HEK293 (cell line): ENCODE results near the gene TNFRSF11A.

Experiments
- KLF16 ChIP-seq: fragments of 450-650 bp; formaldehyde crosslinking; IDR thresholded peaks from 2 replicates; pipeline ENCODE4 v1.5.1; 2017; ENCODE audit warnings: missing biosample characterization, missing genetic modification characterization
- REPIN1 ChIP-seq: fragments of 450-650 bp; formaldehyde crosslinking; IDR thresholded peaks from 2 replicates; pipeline ENCODE4 v1.5.1; 2017; ENCODE audit warnings: missing biosample characterization, missing genetic modification characterization, low read depth
- SETDB1 ChIP-seq: IDR thresholded peaks from one replicate; pipeline ENCODE4 v1.6.1; 2017; ENCODE audit warnings: mild to moderate bottlenecking, low read length, moderate library complexity, mixed read lengths; ENCODE audit not compliant: insufficient read length
- TCF7L2 ChIP-seq: IDR thresholded peaks from 2 replicates; pipeline ENCODE4 v1.6.1; 2011; ENCODE audit warnings: low read depth, mild to moderate bottlenecking, inconsistent platforms, low read length, moderate library complexity, borderline replicate concordance
- TRIM28 ChIP-seq: IDR thresholded peaks from 2 replicates; pipeline ENCODE4 v1.6.1; 2011; ENCODE audit warnings: low read length, control low read depth, borderline replicate concordance
- ZNF239 ChIP-seq: fragments of 450-650 bp; formaldehyde crosslinking; IDR thresholded peaks from 2 replicates; pipeline ENCODE4 v1.5.1; 2016; ENCODE audit warnings: missing biosample characterization, missing genetic modification characterization
- ZNF37A ChIP-seq: fragments of 450-650 bp; IDR thresholded peaks from 2 replicates; pipeline ENCODE4 v1.5.1; 2018; ENCODE audit warnings: missing biosample characterization, missing genetic modification characterization
- ZNF629 ChIP-seq: fragments of 450-650 bp; formaldehyde crosslinking; IDR thresholded peaks from 2 replicates; pipeline ENCODE4 v1.5.1; 2017; ENCODE audit warnings: missing biosample characterization, missing genetic modification characterization
- ZNF785 ChIP-seq: fragments of 450-650 bp; formaldehyde crosslinking; IDR thresholded peaks from 2 replicates; pipeline ENCODE4 v1.5.1; 2016; ENCODE audit warnings: missing biosample characterization, missing genetic modification characterization
- TF ChIP-seq, protein P1 (sequence below): fragments of 450-650 bp; formaldehyde crosslinking; IDR thresholded peaks from 2 replicates; pipeline ENCODE4 v1.5.1; 2016; ENCODE audit warnings: missing biosample characterization, missing genetic modification characterization
- TF ChIP-seq, protein P2 (sequence below): fragments of 450-650 bp; formaldehyde crosslinking; IDR thresholded peaks from 2 replicates; pipeline ENCODE4 v1.5.0; 2017; ENCODE audit warnings: missing biosample characterization, missing genetic modification characterization, borderline replicate concordance
- TF ChIP-seq, protein P3 (sequence below): IDR thresholded peaks from 2 replicates; pipeline ENCODE4 v1.6.1; 2011; ENCODE audit warnings: mild to moderate bottlenecking, low read depth, low read length, borderline replicate concordance

DNA sequence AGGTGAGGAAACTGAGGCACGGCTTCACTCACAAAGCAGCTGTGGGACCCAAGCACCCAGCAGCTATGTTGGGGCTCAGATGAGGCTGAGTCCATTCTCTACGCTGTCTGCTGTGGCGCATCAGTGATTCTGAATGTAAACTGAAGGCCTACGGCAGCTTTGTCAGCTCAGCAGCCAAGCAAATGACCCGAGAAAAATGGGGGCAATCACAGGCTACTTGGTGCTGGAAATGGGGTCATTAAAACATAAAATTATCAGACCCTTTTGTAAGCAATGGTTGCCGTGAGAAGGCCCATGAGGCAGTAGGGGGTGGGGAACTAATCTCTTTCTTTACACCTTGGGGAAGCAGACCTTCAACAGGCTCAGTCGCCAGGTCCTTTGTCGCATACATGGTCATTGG, 113.8 kb downstream of the TNFRSF11A start:
- no peak for TF ChIP-seq SETDB1
- TF ChIP-seq ZNF239 (tag by site-specific recombination) = no peak
- TF ChIP-seq, protein P1, sequence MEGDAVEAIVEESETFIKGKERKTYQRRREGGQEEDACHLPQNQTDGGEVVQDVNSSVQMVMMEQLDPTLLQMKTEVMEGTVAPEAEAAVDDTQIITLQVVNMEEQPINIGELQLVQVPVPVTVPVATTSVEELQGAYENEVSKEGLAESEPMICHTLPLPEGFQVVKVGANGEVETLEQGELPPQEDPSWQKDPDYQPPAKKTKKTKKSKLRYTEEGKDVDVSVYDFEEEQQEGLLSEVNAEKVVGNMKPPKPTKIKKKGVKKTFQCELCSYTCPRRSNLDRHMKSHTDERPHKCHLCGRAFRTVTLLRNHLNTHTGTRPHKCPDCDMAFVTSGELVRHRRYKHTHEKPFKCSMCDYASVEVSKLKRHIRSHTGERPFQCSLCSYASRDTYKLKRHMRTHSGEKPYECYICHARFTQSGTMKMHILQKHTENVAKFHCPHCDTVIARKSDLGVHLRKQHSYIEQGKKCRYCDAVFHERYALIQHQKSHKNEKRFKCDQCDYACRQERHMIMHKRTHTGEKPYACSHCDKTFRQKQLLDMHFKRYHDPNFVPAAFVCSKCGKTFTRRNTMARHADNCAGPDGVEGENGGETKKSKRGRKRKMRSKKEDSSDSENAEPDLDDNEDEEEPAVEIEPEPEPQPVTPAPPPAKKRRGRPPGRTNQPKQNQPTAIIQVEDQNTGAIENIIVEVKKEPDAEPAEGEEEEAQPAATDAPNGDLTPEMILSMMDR (tag by site-specific recombination) = no peak
- TF ChIP-seq, protein P2, sequence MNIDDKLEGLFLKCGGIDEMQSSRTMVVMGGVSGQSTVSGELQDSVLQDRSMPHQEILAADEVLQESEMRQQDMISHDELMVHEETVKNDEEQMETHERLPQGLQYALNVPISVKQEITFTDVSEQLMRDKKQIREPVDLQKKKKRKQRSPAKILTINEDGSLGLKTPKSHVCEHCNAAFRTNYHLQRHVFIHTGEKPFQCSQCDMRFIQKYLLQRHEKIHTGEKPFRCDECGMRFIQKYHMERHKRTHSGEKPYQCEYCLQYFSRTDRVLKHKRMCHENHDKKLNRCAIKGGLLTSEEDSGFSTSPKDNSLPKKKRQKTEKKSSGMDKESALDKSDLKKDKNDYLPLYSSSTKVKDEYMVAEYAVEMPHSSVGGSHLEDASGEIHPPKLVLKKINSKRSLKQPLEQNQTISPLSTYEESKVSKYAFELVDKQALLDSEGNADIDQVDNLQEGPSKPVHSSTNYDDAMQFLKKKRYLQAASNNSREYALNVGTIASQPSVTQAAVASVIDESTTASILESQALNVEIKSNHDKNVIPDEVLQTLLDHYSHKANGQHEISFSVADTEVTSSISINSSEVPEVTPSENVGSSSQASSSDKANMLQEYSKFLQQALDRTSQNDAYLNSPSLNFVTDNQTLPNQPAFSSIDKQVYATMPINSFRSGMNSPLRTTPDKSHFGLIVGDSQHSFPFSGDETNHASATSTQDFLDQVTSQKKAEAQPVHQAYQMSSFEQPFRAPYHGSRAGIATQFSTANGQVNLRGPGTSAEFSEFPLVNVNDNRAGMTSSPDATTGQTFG (tag by site-specific recombination) = no peak
- no peak for TF ChIP-seq TCF7L2
- TF ChIP-seq KLF16 (tag by site-specific recombination) = no peak
- TF ChIP-seq TRIM28 = no peak
- no peak for TF ChIP-seq REPIN1 (tag by site-specific recombination)
- TF ChIP-seq, protein P3, sequence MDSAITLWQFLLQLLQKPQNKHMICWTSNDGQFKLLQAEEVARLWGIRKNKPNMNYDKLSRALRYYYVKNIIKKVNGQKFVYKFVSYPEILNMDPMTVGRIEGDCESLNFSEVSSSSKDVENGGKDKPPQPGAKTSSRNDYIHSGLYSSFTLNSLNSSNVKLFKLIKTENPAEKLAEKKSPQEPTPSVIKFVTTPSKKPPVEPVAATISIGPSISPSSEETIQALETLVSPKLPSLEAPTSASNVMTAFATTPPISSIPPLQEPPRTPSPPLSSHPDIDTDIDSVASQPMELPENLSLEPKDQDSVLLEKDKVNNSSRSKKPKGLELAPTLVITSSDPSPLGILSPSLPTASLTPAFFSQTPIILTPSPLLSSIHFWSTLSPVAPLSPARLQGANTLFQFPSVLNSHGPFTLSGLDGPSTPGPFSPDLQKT = no peak
- TF ChIP-seq ZNF785 = no peak
- no peak for TF ChIP-seq ZNF629 (tag by site-specific recombination)
- TF ChIP-seq ZNF37A = no peak
